Hematopoietic multipotent progenitor cell treated with erythropoietin and hydrocortisone succinate and interleukin-3 and kit ligand, for 6 days (in vitro differentiated cells): ENCODE measurements around the gene FAM131C.
"Not testable (repeated sequence)": the region's sequence is repeated elsewhere in the genome, so short reads cannot be mapped to it uniquely, and the experiment has no call there.

Experiments
- DNase-seq: peaks from one replicate; pipeline ENCODE4 v3.0.0-alpha.2; 2015

FAM131C gene

DNA sequence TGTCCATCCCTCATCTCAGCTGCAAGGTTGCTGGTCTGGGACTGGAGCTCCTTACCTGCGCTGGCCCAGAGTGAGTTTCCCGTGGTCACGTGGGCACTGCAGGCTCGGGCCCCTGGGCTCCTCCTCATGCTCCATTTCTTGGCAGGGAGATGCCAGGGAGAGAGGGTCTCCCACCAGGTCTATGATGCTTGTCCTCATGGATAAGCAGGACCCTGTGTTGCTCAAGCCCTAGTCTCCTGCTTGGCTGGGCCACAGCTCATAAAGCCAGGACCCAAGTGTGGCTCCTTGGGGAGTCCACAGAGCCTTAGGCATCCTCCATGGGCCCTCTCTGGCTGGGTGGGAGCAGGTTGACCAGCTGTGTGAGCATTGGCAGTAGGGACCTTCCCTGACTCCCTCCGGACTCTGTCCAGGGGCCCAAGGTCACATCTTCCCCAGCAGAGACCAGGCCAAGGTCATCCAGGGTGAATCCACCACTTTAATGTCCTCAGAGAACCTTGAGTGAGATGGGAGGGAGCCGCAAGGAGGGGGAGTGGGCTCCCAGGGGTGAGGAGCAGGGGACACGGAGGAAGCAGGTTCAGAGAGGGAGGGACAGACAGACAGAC lies 16.0 kb downstream of the FAM131C start:
- not testable (repeated sequence) for DNase-seq

DNA sequence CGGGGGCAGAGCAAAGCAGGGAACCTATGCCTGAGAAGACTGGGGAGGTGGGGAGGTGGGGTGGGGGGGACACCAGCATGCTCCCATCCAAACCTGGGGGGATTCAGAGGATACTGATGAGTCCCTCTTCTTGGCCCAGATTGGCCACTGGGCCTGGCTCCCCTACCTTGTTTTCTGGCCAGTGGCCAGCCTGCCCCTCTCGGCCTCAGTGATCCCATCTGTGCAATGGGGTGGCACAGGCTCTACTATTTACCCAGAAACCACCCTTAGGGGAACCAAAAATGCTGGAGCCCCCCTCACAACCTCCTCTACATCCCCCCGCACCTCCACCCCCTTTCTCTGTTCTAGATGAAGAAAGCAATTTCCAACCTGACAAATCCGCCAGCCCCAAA lies 16.9 kb downstream of the FAM131C start:
- not testable (repeated sequence) for DNase-seq

DNA sequence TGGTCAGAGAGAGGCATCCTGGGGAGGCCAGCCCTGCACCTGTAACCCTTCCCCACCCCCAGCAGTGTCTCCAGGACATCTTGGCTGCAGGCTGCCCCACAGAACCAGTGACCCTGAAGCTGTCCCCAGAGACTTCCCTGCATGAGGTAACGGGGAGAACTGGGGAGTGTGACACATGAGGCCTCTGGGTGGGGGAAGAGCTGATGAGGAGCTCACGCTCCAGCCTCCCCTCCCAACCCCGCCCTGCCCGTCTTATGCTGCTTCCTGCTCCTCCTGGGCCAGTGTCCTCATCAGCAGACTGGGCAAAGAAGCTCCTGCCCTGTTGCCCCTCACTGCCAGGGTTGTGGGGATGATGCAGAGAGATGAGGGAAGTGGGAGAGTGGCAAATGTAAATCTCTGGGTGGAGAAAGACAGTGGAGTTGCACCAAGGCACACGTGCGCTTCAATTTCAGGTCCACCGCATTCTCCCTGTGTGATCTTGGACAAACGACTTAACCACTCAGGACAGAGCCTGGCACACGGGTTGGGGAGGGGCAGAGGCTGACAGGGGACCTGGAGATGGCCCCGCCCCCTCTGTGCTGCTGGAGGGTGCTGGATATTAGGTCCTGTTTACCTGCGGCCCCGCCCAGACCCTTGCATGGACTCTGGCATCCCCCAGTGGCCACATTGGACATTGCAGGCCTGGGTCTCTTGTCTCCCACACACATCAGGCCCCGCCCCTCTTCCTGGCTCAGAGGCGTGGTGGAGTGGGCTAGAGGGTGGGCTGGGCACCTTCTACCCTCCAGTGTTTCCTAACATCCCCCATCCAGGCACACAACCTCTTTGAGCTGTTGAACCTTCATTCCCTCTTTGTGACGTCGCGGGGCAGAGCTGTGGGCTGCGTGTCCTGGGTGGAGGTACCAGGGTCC lies 17.6 kb downstream of the FAM131C start:
- peak; percentile 93 for DNase-seq

DNA sequence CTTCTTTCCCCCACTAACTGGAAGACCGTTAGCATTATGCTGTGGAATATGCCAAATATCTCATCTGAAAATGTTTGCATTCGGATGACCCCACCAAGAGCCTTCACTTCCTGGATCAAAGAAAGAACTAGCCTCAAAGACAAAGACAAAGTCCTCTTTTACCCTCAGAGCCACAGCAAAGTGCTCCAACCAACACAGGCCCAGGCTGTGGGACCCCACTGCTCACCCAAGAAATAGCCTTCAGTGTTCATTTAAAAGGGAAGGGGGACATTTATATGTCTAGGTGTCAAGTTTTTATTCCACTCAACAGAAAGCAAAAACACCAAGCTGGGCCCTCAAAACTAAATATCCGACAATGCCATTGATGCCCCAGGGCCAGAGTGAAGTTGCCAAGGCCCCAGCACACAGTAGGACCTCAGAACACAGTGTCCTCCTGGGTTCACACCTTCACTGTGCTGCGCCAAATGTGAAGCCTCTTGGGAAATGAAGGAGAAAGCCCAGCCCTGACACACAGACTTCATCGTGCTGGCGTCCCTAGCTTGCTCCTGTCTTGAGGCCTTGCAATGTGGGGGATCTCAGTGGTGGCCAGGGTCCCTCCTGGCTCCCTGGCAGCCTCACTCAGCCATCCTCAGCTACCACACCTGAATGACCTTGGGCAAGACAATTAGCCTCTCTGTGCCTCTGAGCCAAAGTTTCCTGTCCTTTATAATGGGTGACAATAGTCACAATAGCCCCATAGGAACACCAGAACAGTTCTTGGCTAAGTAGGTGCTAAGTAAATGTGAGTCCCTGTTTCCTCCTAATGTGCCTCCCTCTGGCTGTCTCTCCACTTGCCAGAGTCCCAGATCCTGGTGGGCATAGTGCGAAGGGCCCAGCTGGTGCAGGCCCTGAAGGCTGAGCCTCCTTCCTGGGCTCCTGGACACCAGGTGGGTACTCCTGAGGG lies 18.6 kb downstream of the FAM131C start:
- no peak for DNase-seq

DNA sequence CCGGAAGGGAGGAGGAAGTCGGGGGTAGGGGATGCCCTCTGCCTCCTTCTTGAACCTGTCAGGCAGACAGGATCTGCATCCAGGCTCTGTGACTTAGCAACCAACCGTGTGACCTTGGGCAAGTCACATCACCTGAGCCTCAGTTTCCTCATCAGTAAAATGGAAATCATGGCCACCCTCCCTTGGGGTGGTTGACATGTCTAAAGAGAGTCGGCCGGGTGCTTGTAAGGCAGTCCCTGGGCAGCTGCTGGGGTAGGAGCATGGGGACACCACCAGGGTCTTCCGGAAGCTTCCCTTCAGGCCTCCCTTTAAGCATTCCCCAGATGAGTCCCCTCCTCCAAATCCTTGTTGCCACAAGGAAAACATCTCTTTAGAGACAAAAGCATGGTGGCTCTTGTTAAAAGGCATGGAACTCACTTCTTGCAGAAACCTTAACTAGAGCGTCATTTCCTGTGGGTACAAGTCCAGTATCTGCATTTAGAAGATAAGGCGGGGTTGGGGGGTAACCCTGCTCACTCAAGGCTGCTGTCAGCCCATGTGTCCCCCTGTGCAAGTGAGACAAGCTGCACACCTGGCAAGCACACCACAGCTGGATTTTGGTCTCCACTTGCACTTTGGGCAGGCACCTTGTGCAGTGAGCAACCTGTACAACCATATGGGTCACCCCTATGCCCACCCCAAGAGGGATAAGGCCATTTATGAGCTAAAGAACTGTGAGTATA lies 19.5 kb downstream of the FAM131C start:
- peak; percentile 95 for DNase-seq

DNA sequence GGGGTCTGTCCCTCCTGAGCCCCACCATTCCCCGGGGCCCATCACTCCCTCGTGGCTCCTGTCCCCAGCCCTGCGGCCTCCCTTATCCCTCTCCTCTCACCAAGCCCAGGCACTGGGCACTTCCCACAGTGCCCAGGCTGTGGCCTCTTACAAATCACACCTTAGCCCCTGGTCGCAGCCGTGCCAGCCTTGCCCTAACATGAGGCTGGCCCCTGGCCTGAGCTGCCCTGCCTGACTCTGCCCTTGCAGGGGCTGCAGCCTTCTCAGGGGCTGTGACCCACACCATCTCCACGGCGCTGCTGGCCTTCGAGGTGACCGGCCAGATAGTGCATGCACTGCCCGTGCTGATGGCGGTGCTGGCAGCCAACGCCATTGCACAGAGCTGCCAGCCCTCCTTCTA lies 21.5 kb downstream of the FAM131C start:
- not testable (repeated sequence) for DNase-seq

DNA sequence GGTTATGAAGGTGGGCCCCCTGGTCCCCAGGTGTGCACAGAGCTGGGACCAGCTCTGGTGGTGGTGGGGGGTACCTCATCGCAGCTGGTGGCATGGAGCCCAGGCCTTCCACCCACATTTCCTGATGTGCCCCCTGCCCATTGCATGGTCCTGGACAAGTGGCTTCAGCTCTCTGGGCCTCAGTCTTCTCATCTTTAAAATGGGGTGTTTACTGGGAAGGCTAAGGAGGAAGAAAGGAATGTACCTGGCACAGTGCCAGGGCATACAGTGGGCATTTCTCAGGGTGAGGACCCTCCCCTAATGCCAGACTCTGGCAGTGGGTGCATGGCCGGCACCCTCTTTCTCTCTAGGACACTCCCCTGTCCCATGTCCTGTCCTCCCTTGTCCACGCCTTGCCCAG lies 22.4 kb downstream of the FAM131C start:
- DNase-seq, result no peak

DNA sequence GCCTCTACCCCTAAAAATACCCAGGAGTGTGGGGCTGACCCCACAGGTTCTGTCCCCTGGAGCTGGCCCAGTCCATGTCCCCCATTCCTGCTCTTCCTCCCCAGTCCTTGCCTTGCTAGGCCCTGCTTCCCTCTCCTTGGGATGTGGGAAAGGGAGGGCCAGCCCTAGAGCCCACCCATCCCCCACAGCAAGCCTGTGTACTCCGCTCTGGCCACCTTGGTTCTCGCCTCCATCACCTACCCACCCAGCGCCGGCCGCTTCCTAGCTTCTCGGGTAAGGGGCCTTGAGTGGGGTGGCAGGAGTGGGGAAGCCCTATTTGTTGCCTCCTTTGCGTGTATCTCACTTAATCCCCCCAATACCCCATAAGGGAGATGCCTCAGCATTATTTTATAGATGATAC lies 23.1 kb downstream of the FAM131C start:
- no peak for DNase-seq

DNA sequence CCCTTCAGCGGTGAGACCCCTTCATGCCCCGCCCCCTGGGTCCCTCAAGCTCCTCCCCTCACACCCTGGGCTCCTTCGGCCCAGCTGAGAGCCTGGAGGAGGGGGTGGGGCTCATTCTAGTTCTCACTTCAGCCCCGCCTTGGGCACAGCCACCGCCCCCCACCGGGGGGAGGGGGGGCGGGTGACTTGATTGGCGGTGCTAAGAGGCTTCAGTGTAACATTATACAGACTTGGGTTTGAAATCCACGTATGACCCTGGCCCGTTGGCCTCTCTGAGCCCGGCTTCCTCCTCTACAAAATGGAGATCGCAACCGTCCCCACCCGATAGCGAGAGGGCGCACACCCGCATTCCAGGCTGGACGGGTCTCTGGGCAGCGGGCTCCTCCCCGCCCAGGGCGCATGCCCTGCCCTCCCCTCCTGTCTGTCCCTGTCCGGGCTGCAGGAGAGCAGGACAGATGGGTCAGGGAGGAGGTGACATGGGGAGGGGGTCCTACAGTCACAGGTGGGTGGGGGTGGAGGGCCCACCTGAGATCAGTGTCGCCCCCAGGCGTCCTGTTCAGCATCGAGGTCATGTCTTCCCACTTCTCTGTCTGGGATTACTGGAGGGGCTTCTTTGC lies 24.8 kb downstream of the FAM131C start:
- peak; percentile 93 for DNase-seq

DNA sequence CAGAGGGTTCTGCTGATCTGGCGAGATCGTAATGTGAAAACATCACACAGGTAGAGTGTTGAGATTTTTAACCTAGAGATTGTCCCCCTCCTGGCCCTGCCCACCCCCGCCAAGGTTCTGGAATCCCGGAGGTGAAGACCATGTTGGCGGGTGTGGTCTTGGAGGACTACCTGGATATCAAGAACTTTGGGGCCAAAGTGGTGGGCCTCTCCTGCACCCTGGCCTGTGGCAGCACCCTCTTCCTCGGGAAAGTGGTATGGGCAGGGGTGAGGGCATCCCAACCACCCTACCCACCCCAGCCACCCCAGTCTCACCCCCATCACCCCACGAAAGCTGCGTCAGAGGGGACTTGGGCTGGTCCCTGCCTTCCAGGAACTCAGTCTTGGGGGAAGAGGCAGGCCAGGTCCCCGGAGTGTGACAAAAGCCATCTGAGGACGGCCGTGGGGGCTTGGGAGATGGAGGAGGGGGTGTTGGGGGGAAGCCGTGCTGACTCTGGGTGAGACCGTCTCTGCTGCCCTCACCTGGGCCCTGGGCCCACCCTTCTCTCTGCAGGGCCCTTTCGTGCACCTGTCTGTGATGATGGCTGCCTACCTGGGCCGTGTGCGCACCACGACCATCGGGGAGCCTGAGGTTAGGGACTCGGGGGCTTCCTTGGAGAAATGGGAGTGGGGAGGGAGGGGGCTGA lies 25.5 kb downstream of the FAM131C start:
- DNase-seq, result no peak

DNA sequence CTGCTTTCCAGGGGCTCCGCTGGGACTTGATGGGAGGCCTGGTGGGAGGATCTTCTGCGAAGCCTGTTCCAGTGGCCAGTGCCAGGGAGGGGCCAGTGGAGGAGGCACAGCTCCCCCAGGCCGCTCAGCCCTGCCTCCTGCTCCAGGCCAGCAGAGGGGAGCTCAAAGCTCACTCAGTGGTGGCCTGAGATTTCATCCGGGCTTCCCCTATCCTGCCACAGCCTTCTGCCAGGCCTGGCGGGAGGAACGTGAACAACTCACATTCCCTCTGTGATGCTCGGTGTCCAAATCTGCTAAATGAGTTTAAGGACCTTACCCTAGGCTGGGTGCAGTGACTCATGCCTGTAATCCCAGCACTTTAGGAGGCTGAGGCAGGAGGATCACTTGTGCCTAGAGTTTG lies 26.6 kb downstream of the FAM131C start:
- no peak for DNase-seq

DNA sequence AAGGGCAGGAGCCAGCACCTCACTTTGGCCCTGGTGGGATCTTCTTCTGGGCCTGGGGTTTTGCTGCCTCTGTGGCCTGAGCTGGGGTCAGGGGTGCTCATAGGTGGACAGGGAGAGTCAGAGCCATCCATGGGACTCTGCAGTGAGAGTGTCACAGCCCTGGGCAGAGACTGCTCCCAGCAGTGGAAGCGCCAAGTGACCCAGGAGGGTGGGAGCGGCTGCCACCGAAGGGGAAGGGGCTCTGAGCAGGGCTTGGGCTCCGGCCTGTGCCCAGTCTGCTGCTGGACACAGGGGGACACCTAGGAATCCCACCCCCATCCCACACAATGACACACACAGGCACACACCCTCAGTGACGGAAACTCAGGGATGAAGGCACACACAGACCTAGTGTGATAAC lies 29.5 kb downstream of the FAM131C start:
- DNase-seq, result no peak

DNA sequence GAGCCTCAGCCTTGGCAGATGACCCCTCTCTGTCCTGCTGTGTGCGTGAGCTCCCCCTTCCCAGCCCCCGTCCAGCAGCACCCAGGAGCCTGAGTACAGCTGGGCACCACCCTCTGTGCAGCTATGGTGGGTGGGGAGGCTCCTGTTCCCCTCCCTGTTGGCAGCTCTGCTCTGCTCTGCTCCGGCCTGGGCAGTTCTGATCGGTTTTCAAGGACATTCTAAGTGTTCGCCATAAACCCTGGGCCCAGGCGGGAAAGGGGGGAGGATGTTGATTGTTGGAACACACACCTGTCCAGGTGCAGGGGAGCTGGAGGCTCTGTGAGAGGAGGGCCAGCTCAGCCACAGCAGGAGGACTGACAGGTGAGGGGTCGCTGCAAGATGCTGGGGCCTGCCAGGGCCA lies 29.9 kb downstream of the FAM131C start, which contains the start of gene CLCNKB:
Gene CLCNKB, plus strand, starts transcription at position 262 of the 400 bp plus-strand sequence. CDS start 711 bp downstream, outside the sequence.
- DNase-seq, result no peak

DNA sequence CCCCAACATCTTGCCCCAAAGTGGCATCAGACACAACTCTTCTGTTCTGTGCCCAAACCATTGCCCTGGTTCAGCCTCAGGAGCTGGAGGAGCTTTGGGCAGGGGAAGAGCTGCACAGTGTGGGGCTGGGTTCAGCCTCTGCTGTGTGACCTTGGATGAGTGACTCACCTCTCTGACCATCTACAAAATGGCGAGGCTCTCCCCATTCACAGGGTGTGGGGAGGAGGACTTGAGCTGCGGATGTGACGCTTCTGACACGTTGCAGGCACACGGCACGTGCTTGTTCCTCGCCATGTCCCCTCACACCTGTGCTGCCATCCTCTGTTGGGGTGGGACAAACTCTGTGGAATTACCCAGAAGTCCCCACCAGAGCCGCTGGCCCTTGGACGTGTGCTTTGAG lies 30.8 kb downstream of the FAM131C start:
- not testable (repeated sequence) for DNase-seq

DNA sequence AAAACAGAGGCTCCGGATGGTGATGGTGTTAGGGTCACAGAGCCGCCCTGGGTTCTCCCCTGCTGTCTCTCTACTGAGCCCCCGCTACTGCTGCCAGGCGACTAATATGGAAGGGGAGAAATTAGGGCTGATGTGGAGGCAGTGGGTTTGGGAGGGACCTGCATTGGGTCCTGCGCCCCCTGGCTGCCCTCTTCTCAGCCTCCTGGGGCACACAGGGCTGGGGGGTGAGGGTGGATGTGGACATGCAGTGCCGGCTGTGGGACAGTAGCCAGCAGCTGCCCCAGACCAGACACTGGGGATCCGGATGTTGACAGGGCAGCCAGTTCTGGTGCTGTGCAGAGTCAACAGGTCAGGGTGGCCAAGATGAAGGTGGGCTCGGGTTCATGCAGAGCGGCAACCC lies 31.4 kb downstream of the FAM131C start:
- no peak for DNase-seq

DNA sequence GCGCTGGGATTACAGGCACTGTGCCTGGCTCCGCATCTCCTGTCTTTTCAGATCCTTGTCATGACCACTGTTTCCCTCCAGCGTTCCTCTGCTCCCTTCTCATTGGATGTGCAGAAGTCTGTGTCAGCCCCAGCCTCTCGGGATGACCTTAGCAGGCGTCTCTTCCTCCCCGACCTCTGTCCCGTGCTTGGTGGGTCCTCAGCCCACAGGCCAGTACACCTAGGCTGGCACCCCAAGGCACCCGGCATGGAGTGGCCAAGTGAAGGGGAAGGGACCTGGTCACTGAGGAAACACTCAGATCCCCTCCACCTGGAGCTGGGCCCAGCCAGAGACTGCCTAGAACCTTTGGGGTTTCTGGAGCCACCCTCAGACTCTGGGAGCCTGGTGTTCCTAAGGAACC lies 32.3 kb downstream of the FAM131C start:
- DNase-seq, result no peak

DNA sequence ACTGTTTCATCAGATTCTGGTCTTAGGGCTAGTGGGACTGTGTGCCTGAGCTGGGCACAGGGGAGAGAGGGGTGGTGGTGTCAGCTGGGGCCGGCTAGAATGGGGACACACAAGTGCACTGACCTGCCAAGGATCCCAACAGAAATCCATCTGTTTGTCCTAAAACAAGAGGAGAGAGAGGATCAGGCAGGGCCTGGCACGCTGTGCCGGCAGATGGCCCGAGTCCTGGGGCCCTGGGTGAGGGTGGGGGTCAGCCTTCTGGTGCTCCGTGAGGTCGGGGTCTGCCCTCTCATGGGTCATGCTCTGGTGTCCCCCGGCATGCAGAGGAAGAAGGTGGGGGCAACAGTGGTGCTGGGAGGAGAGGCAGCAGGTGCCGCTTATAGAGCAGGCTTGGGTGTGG lies 33.6 kb downstream of the FAM131C start:
- not testable (repeated sequence) for DNase-seq

DNA sequence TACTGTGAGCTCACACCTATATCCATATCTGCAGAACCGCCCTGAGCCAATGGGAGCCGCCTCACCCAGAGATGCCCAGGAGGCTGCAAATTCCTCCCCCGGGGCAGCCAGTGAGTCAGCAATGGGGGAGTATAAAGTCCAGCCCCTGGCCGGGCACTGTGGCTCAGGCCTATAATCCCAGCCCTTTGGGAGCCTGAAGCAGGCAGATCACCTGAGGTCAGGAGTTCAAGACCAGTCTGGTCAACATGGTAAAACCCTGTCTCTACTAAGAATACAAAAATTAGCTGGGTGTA lies 34.9 kb downstream of the FAM131C start:
- DNase-seq, result no peak

DNA sequence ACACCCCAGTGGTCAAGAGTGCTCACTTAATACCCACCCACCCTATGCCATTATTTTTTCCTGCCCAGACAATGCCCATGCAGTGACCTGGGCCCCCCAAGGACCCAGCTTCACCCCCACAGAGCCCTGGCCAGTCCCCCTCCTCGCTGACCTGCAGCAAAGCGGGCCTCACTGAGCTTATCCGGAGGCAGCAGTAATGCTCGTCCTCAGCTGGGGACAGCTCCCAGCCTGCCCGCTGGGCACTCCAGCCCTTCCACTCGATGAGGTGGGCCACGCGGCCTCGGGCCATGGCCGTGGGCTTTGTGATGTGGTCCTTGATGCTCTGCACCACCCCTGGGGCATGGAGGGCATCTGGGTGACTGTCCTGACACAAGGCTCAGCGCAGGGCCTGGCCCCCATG lies 37.0 kb downstream of the FAM131C start:
- DNase-seq, result not testable (repeated sequence)

DNA sequence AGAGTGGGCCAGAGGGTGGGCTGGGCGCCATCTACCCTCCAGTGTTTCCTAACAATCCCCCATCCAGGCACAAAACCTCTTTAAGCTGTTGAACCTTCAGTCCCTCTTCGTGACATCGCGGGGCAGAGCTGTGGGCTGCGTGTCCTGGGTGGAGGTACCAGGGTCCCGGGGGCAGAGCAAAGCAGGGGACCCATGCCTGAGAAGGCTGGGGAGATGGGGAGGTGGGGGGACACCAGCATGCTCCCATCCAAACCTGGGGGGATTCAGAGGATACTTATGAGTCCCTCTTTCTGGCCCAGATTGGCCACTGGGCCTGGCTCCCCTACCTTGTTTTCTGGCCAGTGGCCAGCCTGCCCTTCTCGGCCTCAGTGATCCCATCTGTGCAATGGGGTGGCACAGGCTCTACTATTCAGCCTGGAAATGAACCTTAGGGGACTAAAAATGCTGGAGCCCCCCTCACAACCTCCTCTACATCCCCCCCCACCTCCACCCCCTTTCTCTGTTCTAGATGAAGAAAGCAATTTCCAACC lies 40.3 kb downstream of the FAM131C start:
- DNase-seq, result not testable (repeated sequence)

DNA sequence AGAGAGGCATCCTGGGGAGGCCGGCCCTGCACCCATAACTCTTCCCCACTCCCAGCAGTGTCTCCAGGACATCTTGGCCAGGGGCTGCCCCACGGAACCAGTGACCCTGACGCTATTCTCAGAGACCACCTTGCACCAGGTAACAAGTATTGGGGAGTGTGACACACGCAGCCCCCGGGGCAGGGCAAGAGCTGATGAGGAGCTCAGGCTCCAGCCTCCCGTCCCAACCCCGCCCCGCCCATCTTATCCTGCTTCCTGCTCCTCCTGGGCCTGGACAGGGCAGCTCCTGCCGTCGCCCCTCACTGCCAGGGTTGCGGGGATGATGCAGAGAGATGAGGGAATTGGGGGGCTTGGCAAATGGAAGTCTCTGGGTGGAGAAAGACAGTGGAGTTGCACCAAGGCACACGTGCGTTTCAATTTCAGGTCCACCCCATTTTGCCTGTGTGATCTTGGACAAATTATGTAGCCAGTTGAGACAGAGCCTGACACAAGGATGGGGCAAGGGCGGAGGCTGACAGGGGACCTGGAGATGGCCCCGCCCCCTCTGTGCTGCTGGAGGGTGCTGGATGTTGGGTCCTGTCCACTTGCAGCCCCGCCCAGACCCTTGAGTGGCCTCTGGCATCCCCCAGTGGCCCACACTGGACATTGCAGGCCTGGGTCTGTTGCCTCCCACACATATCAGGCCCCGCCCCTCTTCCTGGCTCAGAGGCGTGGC lies 40.9 kb downstream of the FAM131C start:
- peak; percentile 93 for DNase-seq
